ENCODE measurements around the gene RNFT2.

Gene RNFT2

DNA sequence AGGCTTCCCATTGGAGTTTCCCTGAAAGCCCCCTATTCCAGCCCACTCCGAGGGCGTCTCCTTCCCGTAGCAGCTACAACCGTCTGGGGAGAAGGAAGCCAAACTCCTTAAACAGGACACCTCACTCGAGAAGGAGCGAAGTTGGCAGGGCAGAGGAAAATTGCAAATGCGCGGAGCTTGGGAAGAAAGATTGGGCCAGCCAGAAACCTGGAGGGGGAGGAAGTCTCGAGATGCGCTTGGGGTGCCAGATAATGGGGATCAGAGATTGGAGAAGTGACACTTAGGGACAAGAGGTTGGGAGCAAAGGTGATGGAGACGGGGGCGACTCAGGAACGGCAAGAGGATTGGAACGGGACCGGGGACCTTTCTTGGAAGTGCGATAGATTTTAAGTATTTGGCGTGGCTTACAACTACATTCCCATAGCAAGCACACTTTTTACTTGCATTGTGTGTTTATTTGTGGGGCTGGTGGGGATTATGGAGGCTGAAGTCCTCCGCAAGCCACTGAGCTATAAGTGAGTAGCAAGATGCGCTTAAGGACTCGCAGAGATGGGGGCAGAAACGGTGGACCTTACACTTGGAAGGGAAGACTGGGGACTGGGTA is 142.2 kb downstream of the RNFT2 start (continued):
- TF ChIP-seq ZNF560 (tag by site-specific recombination; IDR thresholded peaks at IDR 0.05; ENCODE audit: borderline replicate concordance) (no peak), HIC1 (tag by site-specific recombination; IDR thresholded peaks at IDR 0.05) (no peak), YY2 (tag by site-specific recombination; IDR thresholded peaks at IDR 0.05) (no peak), KLF10 (tag by site-specific recombination; IDR thresholded peaks at IDR 0.05) (no peak), PRDM1 (tag by site-specific recombination; IDR thresholded peaks at IDR 0.05) (no peak), ZNF624 (tag by site-specific recombination; IDR thresholded peaks at IDR 0.05) (no peak), GFI1B (tag by site-specific recombination; IDR thresholded peaks at IDR 0.05) (no peak), MYNN (tag by site-specific recombination; IDR thresholded peaks at IDR 0.05; ENCODE audit: borderline replicate concordance) (no peak), ZNF658 (tag by site-specific recombination; IDR thresholded peaks at IDR 0.05) (no peak), KLF7 (tag by site-specific recombination; IDR thresholded peaks at IDR 0.05; ENCODE audit: borderline replicate concordance) (no peak), KLF9 (tag by site-specific recombination; IDR thresholded peaks at IDR 0.05; ENCODE audit: low read depth) (no peak), ZNF184 (tag by site-specific recombination; IDR thresholded peaks at IDR 0.05) (no peak), YY1 (tag by site-specific recombination; IDR thresholded peaks at IDR 0.05) (no peak), ZNF19 (tag by site-specific recombination; IDR thresholded peaks at IDR 0.05; ENCODE audit: low read depth) (no peak), SP3 (tag by site-specific recombination; IDR thresholded peaks at IDR 0.05) (no peak), ZNF670 (tag by site-specific recombination; IDR thresholded peaks at IDR 0.05; ENCODE audit: low read depth) (no peak), TRIM28 (IDR thresholded peaks at IDR 0.05; ENCODE audit: borderline replicate concordance, low read length) (no peak), ZNF169 (tag by site-specific recombination; IDR thresholded peaks at IDR 0.05) (no peak), ZNF341 (tag by site-specific recombination; IDR thresholded peaks at IDR 0.05; ENCODE audit: low read depth) (peak; percentile 86), ZNF16 (tag by site-specific recombination; IDR thresholded peaks at IDR 0.05; ENCODE audit: low read depth) (no peak), ZNF585B (tag by site-specific recombination; IDR thresholded peaks at IDR 0.05) (no peak), ZNF221 (tag by site-specific recombination; IDR thresholded peaks at IDR 0.05; ENCODE audit: borderline replicate concordance) (no peak)
- TF ChIP-seq, protein P1, sequence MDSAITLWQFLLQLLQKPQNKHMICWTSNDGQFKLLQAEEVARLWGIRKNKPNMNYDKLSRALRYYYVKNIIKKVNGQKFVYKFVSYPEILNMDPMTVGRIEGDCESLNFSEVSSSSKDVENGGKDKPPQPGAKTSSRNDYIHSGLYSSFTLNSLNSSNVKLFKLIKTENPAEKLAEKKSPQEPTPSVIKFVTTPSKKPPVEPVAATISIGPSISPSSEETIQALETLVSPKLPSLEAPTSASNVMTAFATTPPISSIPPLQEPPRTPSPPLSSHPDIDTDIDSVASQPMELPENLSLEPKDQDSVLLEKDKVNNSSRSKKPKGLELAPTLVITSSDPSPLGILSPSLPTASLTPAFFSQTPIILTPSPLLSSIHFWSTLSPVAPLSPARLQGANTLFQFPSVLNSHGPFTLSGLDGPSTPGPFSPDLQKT (IDR thresholded peaks at IDR 0.05; ENCODE audit: borderline replicate concordance, low read depth, low read length): no peak
- TF ChIP-seq, protein P2, sequence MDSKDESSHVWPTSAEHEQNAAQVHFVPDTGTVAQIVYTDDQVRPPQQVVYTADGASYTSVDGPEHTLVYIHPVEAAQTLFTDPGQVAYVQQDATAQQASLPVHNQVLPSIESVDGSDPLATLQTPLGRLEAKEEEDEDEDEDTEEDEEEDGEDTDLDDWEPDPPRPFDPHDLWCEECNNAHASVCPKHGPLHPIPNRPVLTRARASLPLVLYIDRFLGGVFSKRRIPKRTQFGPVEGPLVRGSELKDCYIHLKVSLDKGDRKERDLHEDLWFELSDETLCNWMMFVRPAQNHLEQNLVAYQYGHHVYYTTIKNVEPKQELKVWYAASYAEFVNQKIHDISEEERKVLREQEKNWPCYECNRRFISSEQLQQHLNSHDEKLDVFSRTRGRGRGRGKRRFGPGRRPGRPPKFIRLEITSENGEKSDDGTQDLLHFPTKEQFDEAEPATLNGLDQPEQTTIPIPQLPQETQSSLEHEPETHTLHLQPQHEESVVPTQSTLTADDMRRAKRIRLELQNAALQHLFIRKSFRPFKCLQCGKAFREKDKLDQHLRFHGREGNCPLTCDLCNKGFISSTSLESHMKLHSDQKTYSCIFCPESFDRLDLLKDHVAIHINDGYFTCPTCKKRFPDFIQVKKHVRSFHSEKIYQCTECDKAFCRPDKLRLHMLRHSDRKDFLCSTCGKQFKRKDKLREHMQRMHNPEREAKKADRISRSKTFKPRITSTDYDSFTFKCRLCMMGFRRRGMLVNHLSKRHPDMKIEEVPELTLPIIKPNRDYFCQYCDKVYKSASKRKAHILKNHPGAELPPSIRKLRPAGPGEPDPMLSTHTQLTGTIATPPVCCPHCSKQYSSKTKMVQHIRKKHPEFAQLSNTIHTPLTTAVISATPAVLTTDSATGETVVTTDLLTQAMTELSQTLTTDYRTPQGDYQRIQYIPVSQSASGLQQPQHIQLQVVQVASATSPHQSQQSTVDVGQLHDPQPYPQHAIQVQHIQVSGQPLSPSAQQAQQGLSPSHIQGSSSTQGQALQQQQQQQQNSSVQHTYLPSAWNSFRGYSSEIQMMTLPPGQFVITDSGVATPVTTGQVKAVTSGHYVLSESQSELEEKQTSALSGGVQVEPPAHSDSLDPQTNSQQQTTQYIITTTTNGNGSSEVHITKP (tag by site-specific recombination; IDR thresholded peaks at IDR 0.05): no peak
- TF ChIP-seq, protein P3, sequence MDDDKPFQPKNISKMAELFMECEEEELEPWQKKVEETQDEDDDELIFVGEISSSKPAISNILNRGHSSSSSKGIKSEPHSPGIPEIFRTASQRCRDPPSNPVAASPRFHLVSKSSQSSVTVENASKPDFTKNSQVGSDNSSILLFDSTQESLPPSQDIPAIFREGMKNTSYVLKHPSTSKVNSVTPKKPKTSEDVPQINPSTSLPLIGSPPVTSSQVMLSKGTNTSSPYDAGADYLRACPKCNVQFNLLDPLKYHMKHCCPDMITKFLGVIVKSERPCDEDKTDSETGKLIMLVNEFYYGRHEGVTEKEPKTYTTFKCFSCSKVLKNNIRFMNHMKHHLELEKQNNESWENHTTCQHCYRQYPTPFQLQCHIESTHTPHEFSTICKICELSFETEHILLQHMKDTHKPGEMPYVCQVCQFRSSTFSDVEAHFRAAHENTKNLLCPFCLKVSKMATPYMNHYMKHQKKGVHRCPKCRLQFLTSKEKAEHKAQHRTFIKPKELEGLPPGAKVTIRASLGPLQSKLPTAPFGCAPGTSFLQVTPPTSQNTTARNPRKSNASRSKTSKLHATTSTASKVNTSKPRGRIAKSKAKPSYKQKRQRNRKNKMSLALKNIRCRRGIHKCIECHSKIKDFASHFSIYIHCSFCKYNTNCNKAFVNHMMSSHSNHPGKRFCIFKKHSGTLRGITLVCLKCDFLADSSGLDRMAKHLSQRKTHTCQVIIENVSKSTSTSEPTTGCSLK (tag by site-specific recombination; IDR thresholded peaks at IDR 0.05): no peak
- TF ChIP-seq, protein P4, sequence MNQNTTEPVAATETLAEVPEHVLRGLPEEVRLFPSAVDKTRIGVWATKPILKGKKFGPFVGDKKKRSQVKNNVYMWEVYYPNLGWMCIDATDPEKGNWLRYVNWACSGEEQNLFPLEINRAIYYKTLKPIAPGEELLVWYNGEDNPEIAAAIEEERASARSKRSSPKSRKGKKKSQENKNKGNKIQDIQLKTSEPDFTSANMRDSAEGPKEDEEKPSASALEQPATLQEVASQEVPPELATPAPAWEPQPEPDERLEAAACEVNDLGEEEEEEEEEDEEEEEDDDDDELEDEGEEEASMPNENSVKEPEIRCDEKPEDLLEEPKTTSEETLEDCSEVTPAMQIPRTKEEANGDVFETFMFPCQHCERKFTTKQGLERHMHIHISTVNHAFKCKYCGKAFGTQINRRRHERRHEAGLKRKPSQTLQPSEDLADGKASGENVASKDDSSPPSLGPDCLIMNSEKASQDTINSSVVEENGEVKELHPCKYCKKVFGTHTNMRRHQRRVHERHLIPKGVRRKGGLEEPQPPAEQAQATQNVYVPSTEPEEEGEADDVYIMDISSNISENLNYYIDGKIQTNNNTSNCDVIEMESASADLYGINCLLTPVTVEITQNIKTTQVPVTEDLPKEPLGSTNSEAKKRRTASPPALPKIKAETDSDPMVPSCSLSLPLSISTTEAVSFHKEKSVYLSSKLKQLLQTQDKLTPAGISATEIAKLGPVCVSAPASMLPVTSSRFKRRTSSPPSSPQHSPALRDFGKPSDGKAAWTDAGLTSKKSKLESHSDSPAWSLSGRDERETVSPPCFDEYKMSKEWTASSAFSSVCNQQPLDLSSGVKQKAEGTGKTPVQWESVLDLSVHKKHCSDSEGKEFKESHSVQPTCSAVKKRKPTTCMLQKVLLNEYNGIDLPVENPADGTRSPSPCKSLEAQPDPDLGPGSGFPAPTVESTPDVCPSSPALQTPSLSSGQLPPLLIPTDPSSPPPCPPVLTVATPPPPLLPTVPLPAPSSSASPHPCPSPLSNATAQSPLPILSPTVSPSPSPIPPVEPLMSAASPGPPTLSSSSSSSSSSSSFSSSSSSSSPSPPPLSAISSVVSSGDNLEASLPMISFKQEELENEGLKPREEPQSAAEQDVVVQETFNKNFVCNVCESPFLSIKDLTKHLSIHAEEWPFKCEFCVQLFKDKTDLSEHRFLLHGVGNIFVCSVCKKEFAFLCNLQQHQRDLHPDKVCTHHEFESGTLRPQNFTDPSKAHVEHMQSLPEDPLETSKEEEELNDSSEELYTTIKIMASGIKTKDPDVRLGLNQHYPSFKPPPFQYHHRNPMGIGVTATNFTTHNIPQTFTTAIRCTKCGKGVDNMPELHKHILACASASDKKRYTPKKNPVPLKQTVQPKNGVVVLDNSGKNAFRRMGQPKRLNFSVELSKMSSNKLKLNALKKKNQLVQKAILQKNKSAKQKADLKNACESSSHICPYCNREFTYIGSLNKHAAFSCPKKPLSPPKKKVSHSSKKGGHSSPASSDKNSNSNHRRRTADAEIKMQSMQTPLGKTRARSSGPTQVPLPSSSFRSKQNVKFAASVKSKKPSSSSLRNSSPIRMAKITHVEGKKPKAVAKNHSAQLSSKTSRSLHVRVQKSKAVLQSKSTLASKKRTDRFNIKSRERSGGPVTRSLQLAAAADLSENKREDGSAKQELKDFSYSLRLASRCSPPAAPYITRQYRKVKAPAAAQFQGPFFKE (tag by site-specific recombination; IDR thresholded peaks at IDR 0.05; ENCODE audit: borderline replicate concordance): no peak
